ENCODE measurements around the gene GPAM.
A peak's percentile ranks its signal among the peaks of the same experiment; 100 is the strongest.
"Not testable (repeated sequence)": the region's sequence is repeated elsewhere in the genome, so short reads cannot be mapped to it uniquely, and the experiment has no call there.

Gene GPAM

DNA sequence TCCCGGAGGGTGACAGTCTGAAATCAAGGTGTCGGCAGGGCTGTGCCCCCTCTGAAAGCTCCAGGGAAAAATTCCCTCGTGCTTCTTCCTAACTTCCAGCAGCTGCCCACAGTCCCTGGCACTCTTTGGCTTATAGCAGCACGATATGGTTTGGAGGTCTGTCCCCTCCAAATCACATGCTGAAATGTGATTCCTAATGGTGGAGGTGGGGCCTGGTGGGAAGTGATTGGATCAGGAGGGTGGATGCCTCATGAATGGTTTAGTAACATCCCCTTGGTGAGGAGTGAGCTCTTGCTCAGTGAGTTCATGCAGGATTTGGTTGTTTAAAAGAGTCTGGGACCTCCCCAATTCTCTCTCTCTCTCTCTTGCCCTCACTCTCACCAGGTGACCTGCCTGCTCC lies 51.1 kb downstream of the GPAM start:
- no peak for DNase-seq (ENCODE audit: low spot score)

DNA sequence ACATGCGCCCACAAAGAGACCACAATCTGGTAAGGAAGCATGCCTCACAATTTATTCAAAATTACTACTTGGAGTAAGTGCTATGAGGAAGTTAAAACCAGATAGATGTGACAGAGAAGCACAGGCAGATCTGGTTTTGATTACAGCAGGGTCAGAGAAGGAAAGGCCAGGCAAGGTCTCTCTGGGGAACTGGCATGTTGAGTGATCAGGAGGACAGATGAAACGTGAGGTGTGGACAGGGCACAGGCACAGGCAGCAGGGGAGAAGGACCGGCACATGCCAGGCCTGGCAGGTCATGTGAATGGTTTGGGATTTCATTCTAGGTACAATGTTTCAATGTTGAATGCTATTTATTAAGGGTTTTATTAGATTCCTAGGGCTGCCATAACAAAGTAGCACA lies 51.6 kb downstream of the GPAM start:
- DNase-seq (ENCODE audit: low spot score), result no peak

DNA sequence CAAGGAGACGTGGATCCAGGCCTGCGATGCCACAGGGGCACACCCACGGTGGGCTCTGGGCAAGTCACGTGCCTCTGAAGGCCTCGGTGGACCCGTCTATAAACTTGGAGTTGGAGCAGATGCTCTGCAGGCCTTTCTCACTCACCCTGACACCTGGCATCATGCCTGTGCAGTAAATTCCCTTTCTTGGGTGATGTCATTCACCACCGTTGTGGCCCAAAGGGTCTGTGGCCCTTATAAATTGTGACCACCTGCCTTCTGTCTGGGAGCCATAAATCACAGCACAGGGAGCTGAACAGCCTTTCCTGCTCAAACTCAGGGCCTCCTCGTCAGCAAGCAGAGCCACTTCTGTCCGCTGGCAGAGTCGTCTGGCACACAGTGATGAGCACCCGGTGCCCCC lies 52.2 kb downstream of the GPAM start:
- no peak for DNase-seq (ENCODE audit: low spot score)

DNA sequence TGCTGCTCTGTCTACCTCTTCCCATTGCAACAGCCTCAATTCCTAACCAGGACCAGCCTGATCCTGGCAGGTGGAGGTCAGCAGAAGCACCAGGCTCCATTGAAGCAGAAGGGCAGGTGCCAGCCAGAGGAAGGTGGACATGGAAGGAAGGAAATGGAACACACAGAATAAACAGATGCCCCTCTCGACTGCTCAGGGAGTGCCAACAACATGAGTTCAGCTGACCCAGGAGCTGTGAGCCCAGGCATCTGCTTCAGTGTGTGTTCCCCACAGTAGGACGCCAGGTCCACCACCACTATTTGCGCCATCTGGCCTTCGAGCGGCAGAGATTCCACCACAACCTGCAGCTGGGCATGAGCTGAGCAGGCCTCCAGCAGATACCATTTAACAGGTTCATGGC lies 56.7 kb downstream of the GPAM start:
- DNase-seq (ENCODE audit: low spot score), result no peak

DNA sequence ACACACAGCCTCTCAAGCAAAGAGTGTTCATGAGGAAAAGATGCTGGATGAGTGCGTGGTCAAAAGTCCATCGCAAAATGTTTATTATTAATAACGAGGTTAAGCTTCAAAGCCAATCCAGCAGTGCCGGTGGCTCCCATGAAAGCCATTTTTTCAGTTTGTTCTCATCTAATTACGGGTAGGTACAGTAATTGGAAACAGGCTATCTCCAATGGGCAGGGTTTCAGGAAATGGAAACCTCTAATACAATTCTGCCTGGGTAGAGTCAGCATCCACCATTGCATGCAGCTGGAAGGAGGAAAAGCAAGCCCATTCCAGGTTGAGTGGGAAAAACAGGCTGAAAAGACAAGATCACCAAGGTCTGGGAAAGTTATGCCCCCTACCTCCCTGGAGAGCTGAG lies 57.4 kb downstream of the GPAM start:
- DNase-seq (ENCODE audit: low spot score), result no peak

DNA sequence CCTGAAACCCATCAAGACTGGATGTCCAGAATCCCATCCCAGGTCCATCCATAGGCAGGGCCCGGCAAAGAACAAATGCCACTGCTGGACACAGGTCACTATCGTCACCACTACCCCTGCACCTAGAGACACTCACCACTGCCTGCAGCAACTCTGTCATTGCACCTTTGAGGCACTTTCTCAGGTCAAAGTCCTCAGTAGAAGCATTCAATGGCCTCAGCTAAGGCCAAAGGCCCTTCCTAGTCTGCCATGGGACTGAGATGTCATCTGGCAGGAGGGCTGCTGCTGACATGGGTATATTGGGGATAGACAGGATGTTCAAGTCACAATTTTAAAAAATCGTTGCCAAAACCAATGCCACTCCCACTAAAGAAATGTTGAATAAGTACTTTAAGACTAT lies 58.7 kb downstream of the GPAM start:
- DNase-seq (ENCODE audit: low spot score), result no peak

DNA sequence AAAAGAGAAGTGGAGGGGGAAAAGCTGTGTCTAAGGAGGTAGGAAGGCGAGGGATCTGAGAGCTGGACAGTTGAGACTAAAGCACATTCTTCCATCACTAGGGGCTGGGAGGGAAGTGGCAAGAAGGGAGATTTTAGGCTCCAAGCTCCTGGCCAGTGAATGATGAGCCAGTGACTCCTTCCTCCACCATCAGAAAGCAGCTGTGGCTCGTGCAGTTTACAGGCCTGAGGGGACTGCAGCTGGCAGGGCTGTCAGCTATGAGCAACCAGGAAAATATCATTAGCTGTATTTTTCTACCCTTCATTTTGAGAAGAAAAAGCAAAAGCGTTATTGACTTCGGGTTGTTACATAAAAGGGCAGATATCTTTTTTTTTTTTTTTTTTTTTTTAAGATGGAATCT lies 60.7 kb downstream of the GPAM start:
- DNase-seq (ENCODE audit: low spot score), result no peak

DNA sequence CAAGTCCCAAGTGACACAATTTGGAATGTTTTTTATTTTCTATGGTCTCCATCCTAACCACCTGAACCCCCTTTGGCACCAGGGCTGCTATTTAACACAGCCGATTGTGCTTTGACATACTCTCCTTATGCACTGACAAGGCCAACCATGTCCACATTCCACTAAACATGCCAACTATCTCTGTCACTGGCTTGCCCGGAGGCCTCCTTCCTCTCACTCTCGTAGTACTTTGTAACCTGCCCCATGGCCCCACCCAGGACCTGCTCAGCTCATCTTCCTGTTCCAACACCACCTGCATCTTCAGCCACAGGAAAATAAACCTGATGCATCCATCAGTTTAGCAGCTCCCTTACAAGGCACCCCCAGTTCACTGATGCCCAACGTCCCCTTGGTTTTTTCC lies 63.1 kb downstream of the GPAM start:
- DNase-seq (ENCODE audit: low spot score), result no peak

DNA sequence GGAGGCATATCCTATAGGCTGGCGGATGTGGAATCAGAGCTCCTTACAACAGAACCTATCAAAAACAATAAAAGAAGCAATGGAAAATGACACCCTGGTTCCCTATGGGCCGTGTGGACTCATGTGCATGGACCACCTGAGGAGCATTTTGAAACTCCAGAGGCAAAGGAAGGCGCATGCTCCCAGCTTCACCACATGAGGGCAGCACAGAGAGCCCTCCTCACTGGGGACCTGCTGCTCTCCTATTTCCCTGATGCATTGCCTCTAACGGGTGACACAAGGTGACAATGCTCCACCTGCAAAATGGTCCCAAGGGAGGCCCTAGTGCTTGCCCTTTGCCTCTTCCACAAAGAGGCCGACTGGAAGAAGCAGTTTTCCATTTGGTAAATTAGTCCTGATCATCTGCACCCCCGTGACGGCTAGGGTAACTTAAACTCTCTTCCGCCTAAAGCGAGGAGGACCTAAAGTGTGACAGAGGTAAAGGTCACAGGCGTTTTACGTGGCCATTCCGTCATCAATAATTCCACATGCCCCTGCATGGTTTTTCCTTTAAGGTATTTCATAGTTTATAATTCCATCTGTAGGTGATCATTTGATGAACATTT lies 67.7 kb downstream of the GPAM start:
- DNase-seq (ENCODE audit: low spot score), result peak; percentile 50

DNA sequence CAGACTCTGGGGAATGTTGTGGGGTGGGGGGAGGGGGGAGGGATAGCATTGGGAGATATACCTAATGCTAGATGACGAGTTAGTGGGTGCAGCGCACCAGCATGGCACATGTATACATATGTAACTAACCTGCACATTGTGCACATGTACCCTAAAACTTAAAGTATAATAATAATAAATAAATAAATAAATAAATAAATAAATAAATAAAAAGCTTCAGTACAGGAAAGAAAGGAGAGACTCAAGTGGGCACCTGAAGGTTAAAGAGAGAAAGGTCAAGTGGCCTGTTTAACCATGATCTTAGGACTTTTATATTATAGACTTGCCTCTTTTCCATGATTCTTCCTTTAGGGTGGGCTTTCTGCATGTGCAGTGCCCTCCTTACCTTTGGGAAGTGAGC lies 73.8 kb downstream of the GPAM start:
- DNase-seq (ENCODE audit: low spot score), result not testable (repeated sequence)

All from kidney tubule cell (primary cell).